HG03039 (cell line): ENCODE data around the gene MIGA2.
A peak's percentile ranks its signal among the peaks of the same experiment; 100 is the strongest.
"Not testable (repeated sequence)": the region's sequence is repeated elsewhere in the genome, so short reads cannot be mapped to it uniquely, and the experiment has no call there.

Experiments used
- ATAC-seq: cut with Tn5 transposase; IDR thresholded peaks from one replicate; pipeline ENCODE4 v1.9.1; 2021; ENCODE audit warnings: mild to moderate bottlenecking, moderate library complexity; ENCODE audit not compliant: unreplicated experiment

The MIGA2 gene, protein sequence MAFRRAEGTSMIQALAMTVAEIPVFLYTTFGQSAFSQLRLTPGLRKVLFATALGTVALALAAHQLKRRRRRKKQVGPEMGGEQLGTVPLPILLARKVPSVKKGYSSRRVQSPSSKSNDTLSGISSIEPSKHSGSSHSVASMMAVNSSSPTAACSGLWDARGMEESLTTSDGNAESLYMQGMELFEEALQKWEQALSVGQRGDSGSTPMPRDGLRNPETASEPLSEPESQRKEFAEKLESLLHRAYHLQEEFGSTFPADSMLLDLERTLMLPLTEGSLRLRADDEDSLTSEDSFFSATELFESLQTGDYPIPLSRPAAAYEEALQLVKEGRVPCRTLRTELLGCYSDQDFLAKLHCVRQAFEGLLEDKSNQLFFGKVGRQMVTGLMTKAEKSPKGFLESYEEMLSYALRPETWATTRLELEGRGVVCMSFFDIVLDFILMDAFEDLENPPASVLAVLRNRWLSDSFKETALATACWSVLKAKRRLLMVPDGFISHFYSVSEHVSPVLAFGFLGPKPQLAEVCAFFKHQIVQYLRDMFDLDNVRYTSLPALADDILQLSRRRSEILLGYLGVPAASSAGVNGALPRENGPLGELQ

DNA sequence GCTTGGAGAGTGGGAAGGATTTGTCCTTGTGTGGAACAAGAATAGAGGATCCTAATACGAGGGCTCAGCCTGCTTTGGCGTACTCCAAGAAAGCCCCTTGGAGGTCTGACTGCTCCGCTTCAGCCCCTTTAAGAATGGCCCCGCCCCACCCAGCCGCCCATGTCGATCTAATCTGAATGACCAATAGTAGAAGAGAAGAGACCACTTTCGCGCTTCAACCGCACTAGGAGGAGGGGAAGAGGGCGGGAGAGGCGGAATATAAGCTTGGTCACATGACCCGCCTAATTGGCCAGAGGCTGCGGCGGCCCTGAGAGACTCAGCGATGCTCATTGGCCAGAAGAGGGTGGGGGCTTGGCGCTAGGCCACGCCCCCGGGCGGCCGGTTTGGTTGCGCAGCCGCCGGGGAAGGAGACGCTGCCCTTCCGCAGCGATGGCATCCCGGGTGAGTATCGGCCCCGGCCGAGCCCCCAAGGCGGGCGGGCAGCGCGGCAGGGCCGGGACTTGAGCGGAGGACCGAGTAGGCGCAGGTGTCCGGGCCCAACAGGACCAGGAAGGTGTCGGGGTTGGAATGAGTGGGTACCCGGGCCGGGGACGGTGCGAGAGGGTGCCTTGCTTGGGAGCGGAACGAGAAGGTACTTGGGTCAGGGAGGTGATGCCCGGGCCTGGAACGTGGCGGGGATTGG is at the start of gene MIGA2:
TSS of gene MIGA2 (plus strand) at position 386 of the 682 bp plus-strand sequence. CDS start 3,969 bp downstream, outside the sequence.
- peak; percentile 90 for ATAC-seq

DNA sequence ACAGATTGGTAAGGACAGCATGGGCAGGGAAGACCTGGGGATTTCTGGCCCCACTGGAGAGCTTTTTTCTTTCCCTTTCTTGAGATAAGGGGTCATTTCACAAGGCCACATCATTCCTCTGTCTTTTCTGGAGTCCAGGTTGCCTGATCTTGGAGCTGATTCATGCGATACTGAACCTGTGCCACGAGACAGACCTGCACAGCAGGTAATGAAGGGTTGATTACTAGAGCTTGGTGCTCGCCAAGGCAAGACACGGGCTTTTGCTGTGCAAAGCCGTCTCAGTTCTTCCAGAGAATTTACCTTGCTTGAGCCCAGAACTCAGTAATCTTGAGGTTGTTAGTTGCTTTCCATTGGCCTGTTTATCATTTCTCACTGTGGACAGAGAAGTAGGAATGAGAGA is 49.8 kb upstream of the MIGA2 start:
- no peak for ATAC-seq

DNA sequence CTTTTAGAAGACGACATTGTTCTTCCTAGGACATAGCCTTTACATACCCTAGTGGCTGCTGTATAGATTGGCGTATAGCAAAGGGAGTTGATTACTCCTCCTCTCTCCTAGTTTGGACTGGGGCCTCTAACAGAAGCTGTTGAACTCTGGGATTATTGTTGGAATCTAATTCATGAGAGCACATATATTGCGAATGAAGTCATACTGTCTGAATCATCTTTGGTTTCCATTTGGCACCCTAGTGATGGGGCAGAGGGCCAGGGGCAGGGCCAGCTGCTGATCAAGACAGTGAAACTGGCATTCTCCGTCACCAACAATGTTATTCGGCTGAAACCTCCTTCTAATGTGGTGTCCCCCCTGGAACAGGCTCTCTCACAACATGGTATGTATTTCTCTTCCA is 48.6 kb upstream of the MIGA2 start:
- ATAC-seq = no peak

DNA sequence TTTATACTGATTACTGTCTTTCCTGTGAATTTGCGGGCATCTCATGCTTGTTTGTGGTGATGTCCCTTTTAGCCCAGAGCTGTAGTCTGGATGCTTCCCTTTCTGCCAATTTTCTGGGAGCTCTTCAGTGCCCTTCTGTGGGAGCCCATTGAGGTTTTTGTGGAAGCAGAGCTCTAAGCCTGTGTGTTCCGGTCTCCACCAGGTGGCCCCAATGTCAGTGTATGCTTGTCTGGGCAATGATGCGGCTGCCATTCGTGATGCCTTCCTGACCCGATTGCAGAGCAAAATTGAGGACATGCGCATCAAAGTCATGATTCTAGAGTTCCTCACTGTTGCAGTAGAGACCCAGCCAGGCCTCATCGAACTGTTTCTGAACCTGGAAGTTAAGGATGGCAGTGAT is 43.4 kb upstream of the MIGA2 start:
- ATAC-seq = no peak

DNA sequence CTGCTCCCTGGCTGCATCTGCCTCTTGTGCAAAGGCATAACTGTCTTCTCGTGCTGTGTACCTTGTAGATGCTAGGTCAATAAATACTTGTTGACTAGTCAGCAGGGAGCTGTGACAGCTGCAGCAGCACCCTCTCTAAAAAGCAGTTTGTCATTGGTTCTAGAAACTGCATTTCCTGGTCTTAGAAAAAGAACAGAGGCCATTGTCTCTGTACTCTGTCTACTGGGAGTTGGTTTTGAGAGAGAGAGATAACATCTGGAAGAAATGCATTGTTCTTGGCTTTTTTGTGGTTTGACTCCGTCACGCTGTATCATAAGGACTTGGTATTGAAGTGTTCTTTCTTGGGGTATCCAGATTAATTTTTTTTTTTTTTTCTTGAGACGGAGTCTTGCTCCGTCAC is 40.6 kb upstream of the MIGA2 start:
- ATAC-seq = no peak

DNA sequence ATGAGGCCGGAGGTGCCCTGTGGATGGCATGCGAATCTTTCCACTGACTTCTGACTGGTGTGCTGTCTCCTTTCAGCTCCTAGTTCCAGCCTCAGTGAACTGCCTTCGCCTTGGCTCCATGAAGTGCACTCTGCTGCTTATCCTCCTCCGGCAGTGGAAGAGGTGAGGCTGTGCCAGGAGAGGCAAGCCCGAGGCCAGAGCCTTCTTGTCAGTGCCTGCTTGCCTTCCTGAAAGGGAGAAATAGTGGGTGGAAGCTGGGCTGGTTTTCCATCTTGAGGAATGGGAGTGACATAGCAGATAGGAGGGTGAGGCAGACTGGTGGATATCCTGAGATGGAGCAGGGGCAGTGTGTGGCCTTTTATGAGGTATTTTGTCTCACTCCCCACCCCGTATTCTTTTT is 38.0 kb upstream of the MIGA2 start:
- no peak for ATAC-seq

DNA sequence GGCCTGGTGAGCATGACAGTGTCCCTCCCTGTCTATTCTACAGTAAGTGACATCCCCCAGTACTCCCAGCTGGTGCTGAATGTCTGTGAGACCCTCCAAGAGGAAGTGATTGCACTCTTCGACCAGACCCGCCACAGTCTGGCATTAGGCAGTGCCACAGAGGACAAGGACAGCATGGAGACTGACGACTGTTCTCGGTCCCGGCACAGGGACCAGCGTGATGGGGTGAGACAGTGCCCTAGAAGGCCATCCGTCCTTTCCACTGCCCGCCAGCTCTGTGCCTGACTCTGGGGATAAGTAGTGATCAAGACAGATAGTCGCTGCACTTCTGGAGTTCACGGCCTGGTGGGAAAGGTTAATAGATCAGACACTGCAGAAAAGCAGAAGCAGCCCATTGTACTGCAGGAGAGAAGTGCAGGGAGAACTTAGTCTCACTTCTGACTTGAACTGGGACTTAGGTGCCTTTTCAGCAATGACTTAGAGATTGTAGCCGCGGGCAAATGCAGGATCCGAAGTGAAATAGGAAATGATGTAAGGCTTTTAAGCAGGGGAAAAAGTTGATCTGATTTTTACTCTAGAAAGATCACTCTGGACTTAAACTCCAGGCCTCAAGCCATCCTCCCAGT is 36.7 kb upstream of the MIGA2 start:
- no peak for ATAC-seq

DNA sequence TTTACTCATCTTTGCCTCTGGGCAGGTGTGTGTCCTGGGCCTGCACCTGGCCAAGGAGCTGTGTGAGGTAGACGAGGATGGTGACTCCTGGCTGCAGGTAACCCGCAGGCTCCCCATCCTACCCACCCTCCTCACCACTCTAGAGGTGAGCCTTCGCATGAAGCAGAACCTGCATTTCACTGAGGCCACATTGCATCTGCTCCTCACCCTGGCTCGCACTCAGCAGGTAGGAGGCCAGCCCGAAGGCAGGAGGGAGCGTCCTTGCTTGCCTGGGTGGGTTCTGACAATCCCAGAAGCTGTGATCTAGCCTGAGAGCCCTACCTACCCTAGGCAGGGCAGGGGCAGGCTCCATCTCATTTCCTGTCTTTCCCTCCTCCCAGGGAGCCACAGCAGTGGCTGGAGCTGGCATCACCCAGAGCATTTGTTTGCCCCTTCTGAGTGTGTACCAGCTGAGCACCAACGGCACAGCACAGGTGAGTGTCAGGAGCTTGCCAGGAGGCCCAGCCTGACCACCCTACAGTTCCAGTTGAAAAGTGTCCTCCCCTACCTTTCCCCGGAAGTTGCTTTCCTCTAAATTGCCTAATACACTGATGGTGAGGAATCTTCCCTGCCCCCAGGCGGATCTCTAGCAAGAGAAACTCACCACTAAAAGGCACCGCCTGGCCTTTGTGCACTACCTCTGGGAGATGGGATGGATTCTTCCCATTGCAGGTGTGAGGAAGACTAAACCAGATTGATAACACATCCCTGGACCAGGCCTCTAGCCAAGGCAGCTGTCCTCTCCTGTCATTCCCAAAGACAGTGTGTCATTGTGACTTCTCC is 34.7 kb upstream of the MIGA2 start:
- no peak for ATAC-seq

DNA sequence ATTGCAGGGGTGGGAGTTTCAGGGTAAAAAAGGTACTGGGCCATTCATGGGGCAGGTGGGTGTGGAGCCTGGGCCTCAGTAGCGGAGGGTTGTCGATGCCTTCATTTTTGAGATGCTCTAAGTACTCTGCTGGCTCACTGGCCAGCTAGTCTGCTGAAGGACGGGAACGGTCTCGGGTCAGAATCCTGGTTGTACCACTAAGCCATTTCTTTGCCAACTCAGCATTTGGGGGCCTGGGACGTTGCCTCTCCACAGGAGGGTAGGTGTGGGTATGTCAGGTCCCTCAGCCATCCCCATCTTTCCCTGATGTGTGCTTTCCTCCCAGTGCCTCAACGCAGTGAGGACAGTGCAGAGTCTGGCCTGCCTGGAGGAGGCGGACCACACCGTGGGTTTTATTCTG is 33.4 kb upstream of the MIGA2 start:
- ATAC-seq = no peak

DNA sequence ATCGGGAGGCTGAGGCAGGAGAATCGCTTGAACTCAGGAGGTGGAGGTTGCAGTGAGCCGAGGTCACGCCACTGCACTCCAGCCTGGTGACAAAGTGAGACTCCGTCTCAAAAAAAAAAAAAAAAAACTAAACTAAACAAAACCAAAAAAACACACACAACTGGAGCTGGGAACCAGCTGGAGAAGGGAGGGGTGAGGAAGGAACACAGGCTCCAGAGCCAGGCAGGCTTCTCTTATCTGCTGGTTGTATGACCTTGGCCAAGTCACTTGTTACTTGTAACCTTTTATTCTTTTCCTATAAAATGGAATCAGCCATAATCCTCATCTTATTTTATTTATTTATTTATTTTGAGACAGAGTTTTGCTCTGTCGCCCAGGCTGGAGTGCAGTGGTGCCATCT is 32.3 kb upstream of the MIGA2 start:
- ATAC-seq = not testable (repeated sequence)

DNA sequence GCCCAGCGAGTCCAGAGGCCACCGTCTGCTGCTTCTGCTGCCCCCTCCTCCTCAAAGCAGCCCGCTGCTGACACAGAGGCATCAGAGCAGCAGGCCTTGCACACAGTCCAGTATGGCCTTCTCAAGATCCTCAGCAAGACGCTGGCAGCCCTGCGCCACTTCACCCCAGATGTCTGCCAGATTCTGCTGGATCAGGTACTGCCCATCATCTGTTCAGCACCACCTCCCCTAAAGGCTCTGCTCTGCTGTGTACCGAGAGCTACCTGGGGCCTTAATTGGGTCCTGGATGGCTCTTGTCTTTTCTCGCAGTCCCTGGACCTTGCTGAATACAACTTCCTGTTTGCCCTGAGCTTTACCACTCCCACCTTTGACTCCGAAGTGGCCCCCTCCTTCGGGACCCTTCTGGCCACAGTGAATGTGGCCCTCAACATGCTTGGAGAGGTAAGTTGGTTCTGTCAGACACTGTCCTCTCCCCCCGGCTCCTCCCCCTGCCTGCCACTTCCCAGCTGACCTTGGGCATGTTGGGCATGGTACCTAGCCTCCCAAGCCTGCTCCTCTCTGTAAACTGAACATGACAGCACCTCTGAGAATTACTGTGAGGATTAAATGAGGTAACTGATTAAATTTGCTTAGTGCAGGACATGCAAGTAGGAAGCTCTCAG is 31.0 kb upstream of the MIGA2 start:
- ATAC-seq = no peak

DNA sequence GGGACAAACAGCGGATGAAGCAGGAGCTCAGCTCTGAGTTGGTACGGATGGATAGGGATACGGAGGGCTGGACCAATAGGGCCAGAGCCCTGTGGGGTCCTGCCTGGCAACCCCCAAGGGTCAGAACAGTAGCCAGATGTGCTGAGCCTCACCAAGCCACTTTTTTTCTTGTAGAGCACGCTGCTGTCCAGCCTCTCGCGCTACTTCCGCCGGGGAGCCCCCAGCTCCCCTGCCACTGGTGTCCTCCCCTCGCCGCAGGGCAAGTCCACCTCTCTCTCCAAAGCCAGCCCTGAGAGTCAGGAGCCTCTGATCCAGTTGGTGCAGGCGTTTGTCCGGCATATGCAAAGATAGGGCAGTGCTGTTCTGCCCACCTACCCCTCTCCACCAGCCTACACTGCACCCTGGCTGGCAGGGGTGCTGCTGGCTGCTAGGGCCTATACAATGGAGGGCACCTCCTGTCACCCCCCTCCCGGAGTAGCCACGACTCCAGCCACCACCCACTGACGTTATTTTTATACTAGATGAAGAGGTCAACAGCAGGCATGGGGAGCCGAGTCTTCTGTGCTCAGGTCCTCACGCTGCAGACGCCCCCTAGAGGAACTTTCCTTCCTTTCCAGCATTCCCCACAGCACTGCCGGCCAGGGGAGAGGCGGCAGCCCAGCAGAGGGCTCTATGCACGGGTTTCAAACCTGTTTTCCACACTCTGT is 29.9 kb upstream of the MIGA2 start:
- no peak for ATAC-seq

DNA sequence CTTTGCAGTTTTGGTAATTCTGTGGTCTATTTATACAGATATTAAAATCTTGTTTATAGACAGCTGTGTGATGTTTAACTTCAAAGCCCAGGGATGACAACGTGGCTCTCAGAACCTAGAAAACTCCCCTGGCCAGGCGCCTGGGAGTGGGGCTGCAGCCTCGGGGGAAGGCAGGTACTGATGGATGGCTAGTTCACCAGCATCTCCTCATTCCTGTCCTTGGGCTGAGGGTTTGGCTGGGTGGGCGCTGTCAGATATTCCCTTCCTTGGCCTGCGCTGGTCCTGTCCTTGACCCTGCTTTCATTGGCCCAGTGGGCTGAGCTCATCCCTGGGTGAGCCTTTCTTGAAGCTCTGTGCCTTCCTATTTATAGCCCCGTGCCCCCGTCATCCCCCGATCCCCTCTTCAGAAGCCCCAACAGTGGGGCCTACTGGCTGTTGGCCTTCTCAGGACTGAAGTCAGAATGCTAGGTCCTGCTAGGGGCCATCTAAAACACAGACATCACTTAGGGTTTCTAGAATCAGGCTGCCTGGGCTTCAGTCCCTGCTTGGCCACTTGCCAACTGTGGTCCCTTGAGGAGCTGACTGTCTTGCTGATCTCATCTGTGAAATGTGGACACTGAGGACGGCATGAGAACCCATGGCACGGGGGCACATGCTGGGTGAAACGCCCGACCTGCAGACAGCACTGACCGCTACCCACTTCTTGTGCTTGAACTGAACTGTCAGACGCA is 29.2 kb upstream of the MIGA2 start:
- ATAC-seq = no peak

DNA sequence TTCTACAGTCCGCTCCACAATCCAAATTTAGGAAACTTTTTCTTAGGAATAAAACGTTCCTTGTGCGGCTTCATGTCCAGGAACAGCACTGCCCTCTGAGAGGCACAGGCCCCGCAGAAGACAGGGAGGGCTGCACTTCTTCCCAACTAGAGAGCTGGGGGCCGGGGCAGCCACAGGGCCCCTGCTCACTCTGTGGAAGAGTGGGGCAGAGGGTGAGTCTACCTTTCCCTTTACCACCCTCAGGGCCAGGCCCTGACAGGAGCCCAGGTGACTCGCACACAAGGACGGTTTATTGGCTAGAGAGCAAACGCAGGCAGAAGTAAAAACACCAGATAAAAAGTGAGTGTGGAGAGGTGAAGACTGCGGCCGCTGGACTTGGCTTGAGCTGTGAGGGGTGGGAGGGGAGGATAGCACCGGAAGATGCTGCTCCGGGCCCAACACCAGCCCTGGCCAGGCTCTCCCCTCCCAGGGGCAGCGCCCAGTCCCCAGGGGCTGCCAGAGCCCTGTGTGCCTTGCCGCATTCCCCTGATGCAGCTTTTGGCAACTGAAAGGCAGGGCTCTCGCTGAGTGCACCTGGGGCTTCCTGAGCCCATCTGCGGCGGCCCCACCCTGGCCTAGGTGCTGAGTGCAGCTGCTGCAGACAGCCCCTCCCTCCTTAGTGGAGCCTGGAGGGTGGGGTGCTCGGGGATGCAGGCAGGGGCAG is 28.5 kb upstream of the MIGA2 start:
- ATAC-seq = no peak

DNA sequence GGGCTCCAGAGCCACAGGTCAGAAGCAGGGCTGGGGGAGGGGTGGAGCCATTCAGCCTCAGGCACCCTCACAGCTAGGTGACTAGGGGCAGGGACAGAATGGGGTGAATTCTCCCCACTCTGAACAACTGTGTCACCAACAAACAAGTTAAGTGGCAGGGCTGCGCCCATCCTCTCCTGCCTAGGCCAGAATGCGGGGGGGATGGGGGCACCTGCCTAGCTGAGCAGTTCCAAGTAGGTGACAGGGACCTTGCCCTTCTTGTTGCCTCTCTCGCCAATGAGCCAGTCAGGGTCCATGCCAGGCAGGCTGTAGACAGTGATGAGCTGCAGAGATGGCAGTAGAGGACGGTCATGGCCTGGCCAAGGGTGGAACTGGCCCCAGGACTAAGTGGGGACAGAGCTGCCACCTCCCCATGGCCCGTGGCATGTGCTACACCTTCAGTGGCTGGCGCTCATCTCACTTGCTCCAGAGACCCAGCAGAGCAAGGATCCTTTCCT is 27.9 kb upstream of the MIGA2 start:
- no peak for ATAC-seq

DNA sequence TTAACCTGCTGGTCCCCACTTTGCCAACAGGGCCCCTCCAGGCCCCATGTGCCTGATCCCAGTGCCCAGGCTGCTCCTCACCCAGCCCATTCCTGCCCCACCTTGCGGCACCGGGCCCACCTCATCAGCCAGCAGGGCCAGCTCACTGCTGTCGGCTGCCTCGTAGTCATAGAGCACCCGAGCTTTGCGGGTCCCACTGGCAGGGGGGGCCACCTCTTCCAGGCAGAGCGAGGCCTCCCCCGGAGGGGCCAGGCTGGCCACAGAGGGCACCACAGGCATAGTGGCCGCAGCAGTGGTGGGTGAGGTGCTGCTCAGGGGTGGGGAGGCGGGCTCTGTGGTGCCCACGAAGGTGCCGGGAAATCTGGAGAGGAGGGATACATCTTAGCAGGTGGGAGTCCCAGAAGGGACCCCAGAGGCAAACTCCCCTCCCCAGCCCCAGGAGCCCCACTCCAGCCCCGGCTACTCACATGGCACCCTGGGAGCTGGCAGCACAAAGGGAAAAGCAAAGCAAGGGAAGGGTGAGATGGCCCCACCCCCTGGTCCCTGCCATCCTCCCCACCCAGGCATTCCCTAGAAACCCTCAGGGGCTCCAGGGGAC is 27.3 kb upstream of the MIGA2 start:
- ATAC-seq = no peak

DNA sequence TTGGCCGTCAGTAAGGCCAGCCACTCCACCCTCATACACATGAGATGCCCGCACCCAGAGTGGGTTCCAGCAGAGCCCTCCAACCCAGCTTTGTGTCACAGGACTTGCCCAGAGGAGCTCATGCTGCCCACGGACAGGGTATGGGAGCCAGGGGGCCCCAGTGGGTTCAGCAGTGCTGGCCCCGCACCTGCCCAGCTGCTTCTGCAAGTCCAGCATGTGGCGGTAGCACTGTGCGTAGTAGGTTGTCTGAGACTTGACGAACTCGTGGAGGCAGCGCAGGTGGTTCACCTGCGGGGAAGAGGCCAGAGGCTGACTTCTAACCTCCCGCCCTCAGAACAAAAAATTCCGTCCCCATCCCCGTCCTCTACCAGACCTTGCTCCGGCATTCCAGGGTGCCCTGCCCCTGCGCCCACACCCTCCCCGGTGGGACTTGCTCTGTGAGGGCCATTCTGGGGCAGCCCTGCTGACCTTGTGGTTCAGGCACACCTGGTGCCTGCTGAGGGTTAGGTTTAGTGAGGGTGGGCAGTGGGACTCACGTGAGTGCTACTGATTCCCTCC is 26.8 kb upstream of the MIGA2 start:
- ATAC-seq = no peak
